Vagina (tissue), 2 donors: Measurements from ENCODE around the gene HCK.

Experiments
- POLR2A ChIP-seq, 2 donors: fragments of 450-650 bp; IDR thresholded peaks; one replicate each; pipeline ENCODE4 v1.6.1; 2017; ENCODE audit warnings: antibody characterized with exemption in 2 of 2, mild to moderate bottlenecking in 2 of 2, moderate library complexity in 2 of 2
- POLR2AphosphoS5 ChIP-seq, 2 donors: sonication (generic); formaldehyde crosslinking; IDR thresholded peaks; one replicate each; pipeline ENCODE4 v1.9.0; 2017; ENCODE audit warnings: antibody characterized with exemption in 2 of 2, mild to moderate bottlenecking in 2 of 2, low read depth in 1 of 2; ENCODE audit not compliant: insufficient read depth in 1 of 2

- TF ChIP-seq POLR2AphosphoS5 (IDR thresholded peaks at IDR 0.05; ENCODE audit: insufficient read depth in 1 of 2, low read depth in 1 of 2): no peak
- no peak for TF ChIP-seq POLR2A (IDR thresholded peaks at IDR 0.05)
These were observed 18.2 kb downstream of the HCK start for GRCh38 chr20:32070282-32070681.
